Transverse colon (tissue), 4 donors: ENCODE results near the gene BASP1.

ENCODE experiments used
- CTCF ChIP-seq, 5 experiments: fragments of 200-600 bp in 3 of 5; fragments of 450-650 bp in 2 of 5; sonication (generic) in 3 of 5; IDR thresholded peaks; 1 replicate in 2 of 5; 2 replicates in 3 of 5; pipeline ENCODE4 v1.5.1; 2016 to 2017; ENCODE audit warnings: antibody characterized with exemption in 5 of 5, inconsistent platforms in 3 of 5, mild to moderate bottlenecking in 2 of 5, moderate library complexity in 1 of 5
- EP300 ChIP-seq: sonication (generic); formaldehyde crosslinking; IDR thresholded peaks from one replicate; pipeline ENCODE4 v1.6.1; 2017; ENCODE audit warnings: antibody characterized with exemption, low read depth
- POLR2A ChIP-seq: fragments of 450-650 bp; IDR thresholded peaks from one replicate; pipeline ENCODE4 v1.6.1; 2016; ENCODE audit warnings: antibody characterized with exemption, mild to moderate bottlenecking, moderate library complexity
- POLR2AphosphoS5 ChIP-seq, 3 donors: sonication (generic); formaldehyde crosslinking; IDR thresholded peaks; one replicate each; pipeline ENCODE4 v1.6.1; 2016; ENCODE audit warnings: antibody characterized with exemption in 3 of 3

DNA sequence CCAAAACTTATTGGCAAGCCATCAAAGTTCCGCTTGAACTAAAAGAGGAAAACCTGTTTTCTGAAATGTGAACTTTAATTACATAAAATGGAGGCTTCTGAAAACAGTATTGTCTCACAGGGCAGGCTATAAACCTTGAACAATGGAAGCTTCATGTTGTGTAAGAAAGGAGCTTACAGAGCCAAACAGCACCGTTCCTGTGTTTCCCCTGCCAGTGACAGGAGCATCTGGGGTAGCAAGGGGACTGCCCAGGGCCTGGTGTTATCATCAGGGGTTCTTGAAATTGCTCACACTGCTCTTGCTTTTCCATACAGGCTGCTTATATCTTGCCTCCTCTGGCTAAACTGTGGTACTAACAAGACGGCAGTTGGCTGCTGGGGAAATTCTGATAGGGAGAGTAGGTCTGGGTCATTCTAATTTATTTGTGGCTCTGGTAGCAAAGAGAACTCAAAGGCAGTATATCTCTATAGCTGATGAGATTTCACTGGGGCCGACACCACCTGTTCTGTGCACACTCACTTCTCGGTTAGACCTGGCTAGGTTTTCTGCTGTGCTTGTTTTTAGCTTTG, 40.4 kb downstream of the BASP1 start:
- TF ChIP-seq POLR2A = no peak
- no peak for TF ChIP-seq CTCF (IDR thresholded peaks at IDR 0.05)
- TF ChIP-seq EP300 = no peak
- TF ChIP-seq POLR2AphosphoS5 (IDR thresholded peaks at IDR 0.05) = no peak
